NT2/D1 (cell line): ENCODE data around the gene KITLG.
"Not testable (repeated sequence)": the region's sequence is repeated elsewhere in the genome, so short reads cannot be mapped to it uniquely, and the experiment has no call there.

Source experiments
- DNase-seq: peaks from one replicate; pipeline ENCODE4 v3.0.0-alpha.2; 2011; ENCODE audit warnings: low read depth, low spot score
- H3K27me3 ChIP-seq: 2 replicates; pipeline ENCODE4 v1.6.0; 2011; ENCODE audit warnings: mild to moderate bottlenecking; ENCODE audit not compliant: insufficient read length, insufficient read depth
- H3K36me3 ChIP-seq: 2 replicates; pipeline ENCODE4 v1.6.1; 2011; ENCODE audit warnings: mild to moderate bottlenecking, low read length, mixed read lengths; ENCODE audit not compliant: insufficient read depth, insufficient read length
- H3K4me1 ChIP-seq: 2 replicates; pipeline ENCODE4 v1.5.1; 2011; ENCODE audit not compliant: insufficient read depth, insufficient read length
- H3K4me3 ChIP-seq: 2 replicates; pipeline ENCODE4 v1.5.1; 2011; ENCODE audit warnings: low read depth; ENCODE audit not compliant: insufficient read length
- H3K9ac ChIP-seq: 2 replicates; pipeline ENCODE4 v1.6.0; 2011; ENCODE audit warnings: low read depth; ENCODE audit not compliant: insufficient read length
- H3K9me3 ChIP-seq: 2 replicates; pipeline ENCODE4 v1.5.1; 2011; ENCODE audit warnings: mild to moderate bottlenecking, low read length; ENCODE audit not compliant: insufficient read depth
- SUZ12 ChIP-seq: IDR thresholded peaks from 2 replicates; pipeline ENCODE4 v1.6.1; 2011; ENCODE audit not compliant: insufficient read length, insufficient read depth; ENCODE audit errors: extremely low read depth
- YY1 ChIP-seq: IDR thresholded peaks from 2 replicates; pipeline ENCODE4 v1.6.1; 2011; ENCODE audit not compliant: insufficient read length, insufficient read depth
- ZNF274 ChIP-seq: IDR thresholded peaks from 2 replicates; pipeline ENCODE4 v1.6.1; 2011; ENCODE audit warnings: mild to moderate bottlenecking, low read depth, low read length

The KITLG gene

DNA sequence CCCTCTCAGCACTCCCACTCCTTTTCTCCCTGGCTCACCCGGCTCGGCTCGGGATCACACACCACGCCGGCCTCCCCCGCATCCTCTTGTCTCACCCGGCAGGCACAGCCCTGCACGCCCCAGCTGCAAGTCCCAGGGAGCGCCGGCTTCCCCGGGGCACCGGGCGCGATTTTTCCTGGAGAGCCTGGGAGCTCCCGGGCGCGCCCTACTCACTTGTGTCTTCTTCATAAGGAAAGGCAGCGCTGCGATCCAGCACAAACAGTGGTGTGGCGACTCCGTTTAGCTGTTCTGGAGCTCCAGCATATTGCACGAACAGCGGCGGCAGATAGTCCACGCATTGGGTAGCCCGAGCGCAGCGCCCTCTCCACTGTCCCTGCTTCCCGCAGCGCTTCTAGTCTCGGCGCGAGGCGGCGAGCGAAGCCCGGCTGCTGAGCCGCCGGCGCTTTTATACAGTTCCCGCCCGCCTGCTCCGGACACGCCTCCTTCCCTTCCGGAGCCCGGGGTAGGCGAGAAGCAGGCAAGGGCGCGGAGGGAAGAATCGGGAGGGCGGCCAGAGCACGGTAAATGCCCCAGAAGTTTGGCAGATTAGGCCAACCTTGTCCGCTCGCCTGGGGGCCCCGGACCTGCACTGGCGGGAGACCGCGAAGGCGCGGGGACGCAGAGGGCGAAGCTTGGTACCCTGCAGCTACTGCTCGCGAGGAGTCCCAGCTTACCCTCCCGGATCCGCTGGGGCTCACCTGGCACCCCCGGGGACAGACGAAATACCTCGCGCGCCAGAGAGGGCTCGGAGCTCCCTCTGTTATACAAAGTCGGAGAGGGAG is at the start of gene KITLG:
Gene KITLG (minus strand): TSS at position 421 of the 821 bp plus-strand sequence. CDS start 193 bp downstream, at position 228.
- Histone ChIP-seq H3K27me3 (peaks cover 26% of the 10 kb centered on the region), H3K9me3 (peaks cover 4% of the 10 kb centered on the region; the same call in 1 of the 2 replicates), H3K4me1 (peaks cover 3% of the 10 kb centered on the region), H3K4me3 (peak within 1 kb of the TSS; percentile 67), H3K9ac (peak within 1 kb of the TSS; percentile 84), H3K36me3 (no peaks in the 10 kb centered on the region)
- peak; percentile 70 for DNase-seq
- no peak for TF ChIP-seq ZNF274
- no peak for TF ChIP-seq YY1
- TF ChIP-seq SUZ12: no peak

DNA sequence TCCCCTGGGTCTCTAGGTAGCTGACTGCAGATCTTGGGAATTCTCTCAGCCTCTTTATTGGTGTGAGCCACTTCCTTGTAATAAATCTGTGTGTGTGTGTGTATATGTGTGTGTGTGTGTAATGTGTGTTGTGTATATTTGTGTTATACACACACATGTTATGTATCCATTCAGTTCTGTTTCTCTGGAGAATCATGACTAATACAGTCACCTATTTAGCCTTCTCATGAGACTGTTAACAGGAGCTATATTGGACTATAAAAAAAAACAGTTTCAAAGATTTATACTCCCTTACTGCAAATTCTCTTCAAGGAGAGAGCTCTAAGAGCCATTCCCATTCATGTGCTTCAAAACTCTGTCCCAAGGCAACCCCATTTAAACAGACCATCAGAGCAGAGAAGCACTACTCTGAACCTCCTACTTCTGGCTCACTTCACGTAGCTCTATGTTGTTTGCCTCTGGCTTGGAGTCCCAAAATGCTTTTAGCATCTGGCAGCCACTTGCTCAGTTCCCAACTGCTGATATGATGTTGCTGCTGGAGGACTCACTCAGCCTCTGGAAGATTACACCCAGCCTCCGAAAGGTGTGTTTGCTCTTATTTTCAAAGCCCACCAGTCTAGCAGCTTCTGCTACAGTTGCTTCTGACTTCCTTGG is 48.7 kb upstream of the KITLG start:
- Histone ChIP-seq H3K27me3 (no peaks in the 10 kb centered on the region), H3K36me3 (no peaks in the 10 kb centered on the region), H3K4me1 (no peaks in the 10 kb centered on the region), H3K4me3 (no peak overlapping the region), H3K9ac (no peak overlapping the region), H3K9me3 (no peaks in the 10 kb centered on the region)
- no peak for DNase-seq
- TF ChIP-seq YY1: no peak
- TF ChIP-seq SUZ12: no peak
- no peak for TF ChIP-seq ZNF274

DNA sequence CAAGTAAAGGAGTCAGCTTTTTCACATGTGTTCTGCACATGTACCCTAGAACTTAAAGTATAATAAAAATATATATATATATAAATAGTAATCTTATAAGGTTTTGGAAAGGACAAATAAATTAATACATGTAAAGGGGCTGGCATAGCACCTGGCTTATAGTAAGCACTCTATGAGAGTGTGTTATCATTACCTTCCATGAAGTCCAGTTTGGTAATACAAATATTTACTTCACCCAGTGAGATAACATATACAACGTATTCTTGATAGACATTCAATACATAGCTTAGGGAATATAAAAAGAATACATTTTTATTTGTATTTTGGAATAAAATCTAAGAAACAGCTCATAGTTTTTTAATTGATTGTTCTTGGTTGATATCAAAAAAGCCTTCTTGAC is 47.8 kb upstream of the KITLG start:
- not testable (repeated sequence) for DNase-seq

GRCh38 chr12:88627501-88627900 is 47.2 kb upstream of the KITLG start:
- H3K9me3 ChIP-seq: no peaks in the 10 kb centered on the region
- no peak overlapping the region for H3K4me3 ChIP-seq
- TF ChIP-seq YY1 (no peak), SUZ12 (no peak), ZNF274 (no peak)
- no peak overlapping the region for H3K9ac ChIP-seq
- no peaks in the 10 kb centered on the region for H3K36me3 ChIP-seq
- no peaks in the 10 kb centered on the region for H3K4me1 ChIP-seq
- no peaks in the 10 kb centered on the region for H3K27me3 ChIP-seq
- no peak for DNase-seq

More for the DNA sequence above, 47.8 kb upstream of the KITLG start:
- not testable (repeated sequence) for H3K4me3 ChIP-seq, H3K36me3 ChIP-seq, H3K4me1 ChIP-seq, H3K27me3 ChIP-seq, H3K9me3 ChIP-seq, H3K9ac ChIP-seq

- no peaks in the 10 kb centered on the region for H3K27me3 ChIP-seq
- no peak overlapping the region for H3K4me3 ChIP-seq
- no peak for DNase-seq
- H3K36me3 ChIP-seq: no peaks in the 10 kb centered on the region
- H3K9me3 ChIP-seq: no peaks in the 10 kb centered on the region
- TF ChIP-seq SUZ12: no peak
- no peak for TF ChIP-seq YY1
- H3K4me1 ChIP-seq: no peaks in the 10 kb centered on the region
- H3K9ac ChIP-seq: no peak overlapping the region
Measured at GRCh38 chr12:88625356-88625755, 45.1 kb upstream of the KITLG start.

GRCh38 chr12:88624911-88625310 is 44.6 kb upstream of the KITLG start:
- H3K27me3 ChIP-seq: no peaks in the 10 kb centered on the region
- TF ChIP-seq SUZ12 (no peak), ZNF274 (no peak), YY1 (no peak)
- no peak for DNase-seq
- H3K36me3 ChIP-seq: no peaks in the 10 kb centered on the region
- H3K4me1 ChIP-seq: no peaks in the 10 kb centered on the region
- H3K9me3 ChIP-seq: no peaks in the 10 kb centered on the region
- no peak overlapping the region for H3K9ac ChIP-seq
- no peak overlapping the region for H3K4me3 ChIP-seq

- no peak for DNase-seq
- Histone ChIP-seq H3K9me3 (no peaks in the 10 kb centered on the region), H3K4me3 (no peak overlapping the region), H3K9ac (no peak overlapping the region), H3K27me3 (no peaks in the 10 kb centered on the region), H3K36me3 (no peaks in the 10 kb centered on the region), H3K4me1 (no peaks in the 10 kb centered on the region)
- TF ChIP-seq YY1 (no peak), SUZ12 (no peak), ZNF274 (no peak)
Measured at GRCh38 chr12:88623777-88624548, 43.7 kb upstream of the KITLG start.
